Measurements from ENCODE around the gene LSM14B.
"Not testable (repeated sequence)": the region's sequence is repeated elsewhere in the genome, so short reads cannot be mapped to it uniquely, and the experiment has no call there.

LSM14B gene

DNA sequence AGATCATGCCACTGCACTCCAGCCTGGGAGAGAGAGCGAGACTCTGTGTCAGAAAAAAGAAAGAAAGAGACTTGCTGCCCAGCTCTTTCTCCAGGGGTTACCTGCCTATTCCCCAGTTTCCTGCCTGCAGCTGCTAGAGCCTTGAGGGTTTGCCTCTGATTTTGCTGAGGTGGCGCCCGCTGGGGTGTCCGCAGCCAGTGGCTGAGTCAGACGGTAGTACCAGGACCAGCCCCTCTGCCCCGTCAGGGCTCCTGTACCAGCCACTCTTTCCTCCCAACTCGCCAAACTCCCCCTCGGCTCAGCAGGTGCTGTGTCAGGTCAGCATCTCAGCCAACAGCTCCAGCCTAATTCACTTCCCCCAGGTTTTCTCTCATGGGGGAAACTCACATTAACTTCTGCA, 7.4 kb upstream of the LSM14B start:
- DNase-seq, result no peak

DNA sequence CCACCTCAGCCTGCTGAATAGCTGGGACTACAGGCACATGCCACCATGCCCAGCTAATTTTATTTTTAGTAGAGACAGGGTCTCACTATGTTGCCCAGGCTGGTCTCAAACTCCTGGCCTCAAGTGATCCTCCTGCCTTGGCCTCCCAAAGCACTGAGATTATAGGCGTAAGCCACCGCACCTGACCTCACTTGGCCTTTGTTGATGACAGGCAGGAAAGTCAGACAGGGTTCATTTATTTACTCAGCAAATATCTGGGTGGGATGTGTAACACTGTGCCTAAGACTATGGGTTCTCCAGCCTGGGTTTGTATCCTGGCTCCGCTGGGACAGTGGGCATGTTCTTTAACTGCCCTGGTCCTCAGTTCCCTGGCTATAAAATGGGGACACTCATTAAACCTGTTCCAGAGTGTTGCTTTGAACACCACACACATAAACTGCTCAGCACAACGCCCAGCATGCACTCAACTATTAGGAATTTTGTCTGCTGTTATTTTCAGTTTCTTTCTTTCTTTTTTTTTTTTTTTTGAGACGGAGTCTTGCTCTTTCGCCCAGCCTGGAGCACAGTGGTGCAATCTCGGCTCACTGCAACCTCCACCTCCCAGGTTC, 6.4 kb upstream of the LSM14B start:
- not testable (repeated sequence) for DNase-seq

- no peak for DNase-seq
These were observed 5.5 kb upstream of the LSM14B start for GRCh38 chr20:62116558-62117361.

GRCh38 chr20:62117362-62117646, 5.0 kb upstream of the LSM14B start:
- DNase-seq, result no peak

DNA sequence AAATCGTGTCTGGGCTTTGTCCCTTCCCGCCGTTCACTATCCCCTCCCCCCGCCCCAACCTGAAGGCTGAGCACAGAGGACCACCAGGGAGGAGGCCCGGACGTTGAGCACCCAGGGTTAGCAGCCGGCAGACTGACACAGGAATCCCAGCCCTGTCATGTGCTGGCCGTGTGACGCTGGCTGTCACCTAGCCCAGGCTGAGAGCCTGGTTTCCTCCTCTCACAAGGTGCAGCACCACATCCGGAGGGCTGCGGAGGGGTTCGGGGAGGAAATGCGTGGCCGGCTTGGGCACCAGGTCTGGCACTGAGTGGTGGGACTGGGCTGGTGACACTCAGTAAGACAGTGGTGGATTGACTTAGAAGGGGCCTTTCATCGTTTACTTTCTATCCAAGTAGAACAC, 4.6 kb upstream of the LSM14B start:
- no peak for DNase-seq

DNA sequence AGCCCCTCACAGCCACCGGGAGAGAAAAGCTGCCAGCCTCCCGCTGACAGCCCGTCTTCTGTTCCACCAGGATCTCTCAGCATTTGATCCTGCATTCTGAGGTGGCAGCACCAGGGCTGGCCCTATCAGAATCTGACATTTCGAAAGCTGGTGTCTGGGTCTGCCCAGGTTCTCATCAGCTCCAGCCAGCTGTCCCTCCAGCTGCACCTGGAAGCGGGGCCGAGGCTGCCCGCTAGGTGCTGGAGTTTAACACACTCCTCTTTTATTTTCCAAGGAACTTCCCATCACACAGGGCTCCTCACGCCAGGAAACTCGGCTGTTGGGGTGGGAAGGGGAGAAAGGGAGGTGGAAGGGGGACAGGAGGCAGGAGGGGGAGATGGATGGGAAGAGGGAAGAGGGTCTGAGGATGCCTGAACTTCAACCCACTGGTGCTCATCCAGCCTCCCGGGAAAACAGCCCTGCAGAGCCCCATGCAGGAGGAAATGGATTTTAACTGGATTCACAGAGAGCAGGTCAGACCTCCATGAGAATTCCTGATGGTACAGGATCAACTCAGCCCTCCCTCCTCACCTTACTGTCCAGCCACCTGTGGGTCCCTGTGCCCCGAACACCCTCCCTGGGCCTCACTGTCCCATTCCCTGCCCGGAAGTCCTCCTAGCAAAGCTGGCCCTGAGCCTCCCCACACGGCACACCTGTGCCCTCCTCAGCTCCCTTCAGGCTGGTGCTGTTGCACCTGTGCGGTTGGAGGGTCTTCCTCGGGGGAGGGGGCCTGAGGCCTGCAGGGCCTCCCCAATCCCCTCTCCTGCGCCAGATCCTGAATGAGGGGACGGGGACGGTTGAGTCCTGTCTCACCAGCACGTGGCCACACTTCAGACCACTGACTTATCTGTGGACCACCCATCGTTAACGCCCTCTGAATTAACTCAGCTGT, 3.9 kb upstream of the LSM14B start:
- DNase-seq, result no peak

- no peak for DNase-seq
These were observed 3.2 kb upstream of the LSM14B start for GRCh38 chr20:62119115-62119514.

DNA sequence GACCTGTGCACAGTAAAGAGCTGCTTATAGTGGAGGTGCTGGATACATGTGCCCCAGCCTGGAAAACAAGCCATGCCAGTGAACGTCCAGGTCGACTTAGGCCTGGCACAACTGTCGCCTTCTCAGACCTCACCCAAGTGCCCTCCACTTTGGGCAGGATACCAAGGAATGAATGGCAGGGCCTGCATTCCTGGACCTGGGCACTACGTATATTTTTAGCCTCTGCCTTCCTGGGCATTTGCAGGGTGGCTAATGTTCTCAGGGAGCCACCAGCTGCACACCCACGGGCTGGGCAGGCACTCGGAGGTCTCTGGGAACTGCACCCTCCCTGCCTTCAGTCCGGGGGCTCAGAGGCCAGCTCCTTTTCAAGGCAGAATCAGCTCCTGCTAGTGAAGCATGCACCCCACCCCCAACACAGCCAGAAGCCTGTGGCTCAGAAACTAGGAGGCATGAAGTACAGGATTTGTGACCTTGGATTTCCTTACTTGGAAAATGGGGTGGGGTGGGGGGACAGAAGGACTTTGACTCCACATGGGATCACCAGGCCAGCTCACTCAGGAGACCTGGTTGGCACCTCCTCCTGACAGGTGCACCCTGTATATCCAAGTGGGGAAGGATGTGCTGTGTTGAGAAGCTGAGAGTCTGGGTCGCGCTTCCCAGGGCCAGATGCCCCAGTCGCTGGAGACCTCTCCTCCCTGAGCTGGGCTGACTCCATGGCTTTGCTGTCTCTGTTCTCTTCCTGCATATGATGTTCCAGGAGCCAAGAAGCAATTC, 2.5 kb upstream of the LSM14B start:
- no peak for DNase-seq

GRCh38 chr20:62120365-62120762, 1.9 kb upstream of the LSM14B start:
- DNase-seq, result no peak

DNA sequence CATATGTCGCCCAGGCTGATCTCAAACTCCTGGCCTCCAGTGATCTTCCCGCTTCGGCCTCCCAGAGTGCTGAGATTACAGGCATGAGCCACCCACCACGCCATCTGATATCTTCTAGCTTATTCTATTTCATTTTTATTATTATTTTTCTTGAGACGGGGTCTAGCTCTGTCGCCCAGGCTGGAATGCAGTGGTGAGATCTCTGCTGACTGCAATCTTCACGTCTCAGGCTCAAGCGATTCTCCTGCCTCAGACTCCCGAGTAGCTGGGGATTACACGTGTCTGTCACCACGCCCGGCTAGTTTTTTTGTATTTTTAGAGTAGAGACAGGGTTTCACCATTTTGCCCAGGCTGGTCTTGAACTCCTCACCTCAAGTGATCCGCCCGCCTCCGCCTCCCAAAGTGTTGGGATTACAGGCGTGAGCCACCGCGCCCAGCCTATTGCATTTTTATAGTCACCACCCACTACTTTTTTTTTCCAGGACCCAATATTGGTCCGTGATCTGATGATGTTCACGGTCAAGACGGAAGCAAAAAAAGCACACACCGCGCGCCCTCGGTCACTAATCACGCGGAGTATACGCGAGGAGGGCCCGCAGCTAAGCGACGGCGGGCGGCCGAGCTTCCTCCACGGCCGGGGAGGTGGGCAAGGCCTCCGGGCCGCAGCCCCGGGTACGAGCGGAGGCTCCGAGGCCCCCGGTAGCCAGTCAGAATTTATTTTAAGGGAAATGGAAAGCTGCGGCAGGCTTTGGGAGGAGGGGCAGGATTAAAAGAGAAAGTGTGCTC, 1.1 kb upstream of the LSM14B start:
- DNase-seq, result no peak

DNA sequence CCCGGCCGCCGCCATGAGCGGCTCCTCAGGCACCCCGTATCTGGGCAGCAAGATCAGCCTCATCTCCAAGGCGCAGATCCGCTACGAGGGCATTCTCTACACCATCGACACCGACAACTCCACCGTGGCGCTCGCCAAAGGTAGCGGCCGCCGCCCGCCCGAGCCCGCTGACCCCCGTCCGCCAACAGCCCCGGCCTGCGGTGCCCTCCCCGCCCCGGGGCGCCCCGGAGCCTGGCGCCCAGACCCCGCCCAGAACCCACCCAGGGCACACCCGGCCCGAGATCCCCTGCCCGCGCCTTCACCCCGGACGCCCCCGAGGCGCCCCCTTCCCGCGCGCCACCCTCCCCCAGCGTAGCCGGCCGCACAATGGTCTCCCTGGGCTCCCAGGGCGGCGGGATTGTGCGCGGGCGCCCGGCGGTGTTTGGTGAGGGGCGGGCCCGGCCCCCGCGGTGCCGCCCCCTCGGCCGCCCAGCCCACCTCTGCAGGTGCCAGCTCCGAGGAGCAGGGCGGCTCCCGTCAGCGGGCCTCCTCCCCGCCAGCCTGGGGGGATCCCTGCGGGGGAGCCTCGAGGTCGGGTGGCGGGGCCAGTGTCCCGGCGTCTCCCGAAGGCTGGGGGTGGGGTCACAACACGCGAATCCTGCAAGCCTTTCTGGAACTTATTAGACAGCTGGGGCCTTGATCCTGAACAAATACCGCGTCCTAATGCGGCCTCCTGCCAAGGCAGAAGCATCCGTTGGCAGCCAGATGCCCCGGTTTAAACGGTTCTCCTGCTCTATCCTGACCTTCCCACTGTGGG, 577 bp downstream of the LSM14B start:
- peak in 6 of 14 donors; percentile 39 to 64 (median 48) for DNase-seq

GRCh38 chr20:62123450-62124118, 1.3 kb downstream of the LSM14B start:
- no peak for DNase-seq

DNA sequence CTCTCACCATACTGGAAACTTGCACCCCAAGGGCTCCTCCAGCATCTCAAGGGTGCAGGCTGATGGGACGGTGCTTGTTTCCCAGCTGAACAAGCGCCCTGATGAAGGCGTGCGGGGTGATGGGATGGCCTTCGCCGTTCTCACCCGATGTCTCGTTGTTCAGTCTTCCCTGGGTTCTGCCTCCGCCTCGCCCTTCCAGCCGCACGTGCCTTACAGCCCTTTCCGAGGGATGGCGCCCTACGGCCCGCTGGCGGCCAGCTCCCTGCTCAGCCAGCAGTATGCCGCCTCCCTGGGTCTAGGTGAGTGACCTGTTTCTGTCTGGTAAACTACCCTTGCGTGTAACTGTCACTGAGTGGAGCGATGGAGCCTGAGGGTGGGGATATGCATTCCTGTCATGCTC, 3.9 kb downstream of the LSM14B start:
- DNase-seq, result no peak

DNA sequence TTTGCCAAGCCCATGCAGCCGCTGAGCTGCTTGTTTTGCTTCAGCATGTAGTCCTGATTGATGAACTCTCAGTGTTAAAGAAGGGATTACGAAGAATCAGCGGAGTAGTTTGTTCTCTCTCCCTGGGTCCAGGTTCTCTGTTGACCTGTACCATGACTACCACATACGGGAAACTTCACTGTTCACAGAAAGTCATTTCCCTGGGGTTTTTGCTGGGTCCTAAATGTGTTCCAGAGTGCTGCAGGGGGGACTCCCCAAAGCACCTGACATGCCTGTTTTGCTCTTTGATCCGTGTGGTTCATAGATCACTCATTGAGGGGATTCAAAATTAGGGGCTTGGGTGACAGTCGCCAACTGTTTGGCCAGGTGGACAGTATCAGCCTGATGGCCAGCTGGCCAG, 5.5 kb downstream of the LSM14B start:
- DNase-seq, result no peak

DNA sequence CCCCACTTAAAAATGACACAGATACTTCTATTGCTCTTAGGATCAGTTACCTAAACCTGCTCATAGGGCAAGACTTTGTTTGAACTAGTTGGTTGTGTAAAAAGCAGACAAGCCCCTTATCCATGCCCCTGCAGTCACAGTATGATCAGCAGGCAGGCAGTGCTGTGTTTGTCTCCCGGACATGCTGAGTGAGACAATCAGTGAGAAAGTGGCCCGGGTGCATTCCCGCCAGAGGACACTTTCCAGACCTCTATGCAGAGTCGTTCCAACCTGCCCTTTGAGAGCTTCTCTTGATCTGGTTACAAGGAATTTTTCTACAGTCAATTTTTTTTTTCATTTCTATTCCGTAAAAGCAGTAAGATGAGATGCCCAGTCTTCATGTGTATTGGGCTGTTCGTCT, 6.2 kb downstream of the LSM14B start:
- no peak for DNase-seq

GRCh38 chr20:62129731-62130531, 7.7 kb downstream of the LSM14B start:
- DNase-seq, result no peak

GRCh38 chr20:62131560-62132320, 9.5 kb downstream of the LSM14B start:
- DNase-seq, result no peak

DNA sequence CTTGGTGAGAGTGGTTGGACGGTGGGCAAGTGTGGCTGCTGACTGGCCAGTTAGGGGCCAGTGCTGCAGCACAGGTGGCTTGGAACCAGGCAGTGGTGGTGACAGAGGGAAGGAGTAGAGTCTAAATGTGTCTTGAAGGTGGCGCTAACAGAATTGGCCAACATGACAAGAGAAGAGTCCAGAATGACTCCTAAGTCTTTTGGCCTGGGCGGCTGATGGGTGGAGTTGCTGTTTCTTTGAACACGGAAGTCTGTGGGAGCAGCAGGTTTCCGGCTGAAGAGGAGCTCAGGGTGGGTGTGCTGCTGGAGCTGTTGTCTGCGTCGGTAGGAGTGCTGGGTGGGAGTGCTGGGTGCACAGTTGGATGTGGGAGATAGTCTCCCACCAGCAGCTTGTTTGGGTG, 10.1 kb downstream of the LSM14B start:
- DNase-seq, result no peak
